Nephron (organoid): ENCODE results near the gene HOXA9.
A peak's percentile ranks its signal among the peaks of the same experiment; 100 is the strongest.

Experiments used
- H3K27ac Mint-ChIP-seq, 3 experiments: 2 replicates each; pipeline ENCODE4 v1.8.0; 2020; ENCODE audit warnings: mixed read lengths in 3 of 3, mild to moderate bottlenecking in 2 of 3, moderate library complexity in 1 of 3
- H3K27me3 Mint-ChIP-seq: 2 replicates; pipeline ENCODE4 v1.8.0; 2021; ENCODE audit warnings: low read depth, mild to moderate bottlenecking, moderate library complexity, mixed read lengths
- H3K36me3 Mint-ChIP-seq: 2 replicates; pipeline ENCODE4 v1.8.0; 2020; ENCODE audit warnings: low read depth, mixed read lengths
- H3K4me1 Mint-ChIP-seq: 2 replicates; pipeline ENCODE4 v1.8.0; 2020; ENCODE audit warnings: mixed read lengths
- H3K4me3 Mint-ChIP-seq, 3 experiments: 2 replicates each; pipeline ENCODE4 v1.8.0; 2020; ENCODE audit warnings: mild to moderate bottlenecking in 3 of 3, mixed read lengths in 3 of 3, moderate library complexity in 2 of 3
- H3K9me3 Mint-ChIP-seq: 2 replicates; pipeline ENCODE4 v1.8.0; 2020; ENCODE audit warnings: mixed read lengths
- TF ChIP-seq, protein P1 (sequence below), 3 experiments: fragments of 200-600 bp; sonication (generic); IDR thresholded peaks; one replicate each; pipeline ENCODE4 v1.5.0; 2021; ENCODE audit warnings: antibody characterized with exemption in 3 of 3; ENCODE audit not compliant: unreplicated experiment in 3 of 3

HOXA9 gene

DNA sequence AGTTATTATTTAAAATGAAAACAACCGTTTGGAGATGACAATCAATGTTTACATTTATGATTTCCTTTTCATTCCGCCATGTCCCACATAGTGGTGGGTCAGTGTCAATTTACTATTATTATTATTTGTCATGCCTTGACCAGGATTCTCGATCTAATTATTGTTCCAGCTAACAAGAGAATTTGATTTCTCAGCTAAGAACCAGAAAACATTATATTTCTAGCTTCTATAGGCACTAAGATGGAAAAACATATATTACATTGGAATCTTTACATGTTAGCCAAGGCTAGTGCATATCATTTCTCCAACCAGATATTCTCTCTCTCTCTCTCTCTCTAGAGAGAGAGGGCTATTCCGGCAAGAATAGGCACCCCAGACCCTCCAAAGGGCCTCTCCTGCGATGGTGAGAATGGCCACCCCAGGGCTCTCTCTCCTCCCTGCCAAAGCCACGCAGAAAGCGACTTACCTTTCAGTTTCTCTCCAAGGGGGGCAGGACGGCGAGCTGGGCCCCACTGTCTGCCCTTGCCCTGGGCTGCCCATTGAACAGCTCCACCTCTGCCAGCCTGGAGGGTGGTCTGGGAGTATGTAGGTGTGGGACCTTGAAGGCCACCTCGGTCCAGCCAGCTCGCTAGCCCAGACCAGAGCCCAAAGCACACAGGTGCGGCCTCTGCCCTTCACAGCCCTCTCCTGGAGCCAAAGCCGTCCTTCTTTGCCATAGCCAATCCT is 15.3 kb downstream of the HOXA9 start:
- Mint-ChIP-seq H3K36me3 (peaks cover 69% of the 10 kb centered on the region), H3K9me3 (no peaks in the 10 kb centered on the region), H3K4me3 (peak overlapping the region; percentile 95 to 98 (median 96)), H3K27me3 (no peaks in the 10 kb centered on the region), H3K4me1 (peaks cover 61% of the 10 kb centered on the region), H3K27ac (peak overlapping the region; percentile 97 to 100 (median 99))
- TF ChIP-seq, protein P1, sequence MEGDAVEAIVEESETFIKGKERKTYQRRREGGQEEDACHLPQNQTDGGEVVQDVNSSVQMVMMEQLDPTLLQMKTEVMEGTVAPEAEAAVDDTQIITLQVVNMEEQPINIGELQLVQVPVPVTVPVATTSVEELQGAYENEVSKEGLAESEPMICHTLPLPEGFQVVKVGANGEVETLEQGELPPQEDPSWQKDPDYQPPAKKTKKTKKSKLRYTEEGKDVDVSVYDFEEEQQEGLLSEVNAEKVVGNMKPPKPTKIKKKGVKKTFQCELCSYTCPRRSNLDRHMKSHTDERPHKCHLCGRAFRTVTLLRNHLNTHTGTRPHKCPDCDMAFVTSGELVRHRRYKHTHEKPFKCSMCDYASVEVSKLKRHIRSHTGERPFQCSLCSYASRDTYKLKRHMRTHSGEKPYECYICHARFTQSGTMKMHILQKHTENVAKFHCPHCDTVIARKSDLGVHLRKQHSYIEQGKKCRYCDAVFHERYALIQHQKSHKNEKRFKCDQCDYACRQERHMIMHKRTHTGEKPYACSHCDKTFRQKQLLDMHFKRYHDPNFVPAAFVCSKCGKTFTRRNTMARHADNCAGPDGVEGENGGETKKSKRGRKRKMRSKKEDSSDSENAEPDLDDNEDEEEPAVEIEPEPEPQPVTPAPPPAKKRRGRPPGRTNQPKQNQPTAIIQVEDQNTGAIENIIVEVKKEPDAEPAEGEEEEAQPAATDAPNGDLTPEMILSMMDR (IDR thresholded peaks at IDR 0.05; ENCODE audit: unreplicated experiment in 3 of 3) = no peak

- no peaks in the 10 kb centered on the region for H3K9me3 Mint-ChIP-seq
- TF ChIP-seq, protein P1 (IDR thresholded peaks at IDR 0.05; ENCODE audit: unreplicated experiment in 3 of 3) = no peak
- H3K27ac Mint-ChIP-seq = peak overlapping the region; percentile 97 to 100 (median 99)
- no peaks in the 10 kb centered on the region for H3K27me3 Mint-ChIP-seq
- peaks cover 60% of the 10 kb centered on the region for H3K4me1 Mint-ChIP-seq
- H3K4me3 Mint-ChIP-seq = peak overlapping the region; percentile 95 to 98 (median 96)
- peaks cover 68% of the 10 kb centered on the region for H3K36me3 Mint-ChIP-seq
Measured at GRCh38 chr7:27148756-27149641, 16.3 kb downstream of the HOXA9 start.

DNA sequence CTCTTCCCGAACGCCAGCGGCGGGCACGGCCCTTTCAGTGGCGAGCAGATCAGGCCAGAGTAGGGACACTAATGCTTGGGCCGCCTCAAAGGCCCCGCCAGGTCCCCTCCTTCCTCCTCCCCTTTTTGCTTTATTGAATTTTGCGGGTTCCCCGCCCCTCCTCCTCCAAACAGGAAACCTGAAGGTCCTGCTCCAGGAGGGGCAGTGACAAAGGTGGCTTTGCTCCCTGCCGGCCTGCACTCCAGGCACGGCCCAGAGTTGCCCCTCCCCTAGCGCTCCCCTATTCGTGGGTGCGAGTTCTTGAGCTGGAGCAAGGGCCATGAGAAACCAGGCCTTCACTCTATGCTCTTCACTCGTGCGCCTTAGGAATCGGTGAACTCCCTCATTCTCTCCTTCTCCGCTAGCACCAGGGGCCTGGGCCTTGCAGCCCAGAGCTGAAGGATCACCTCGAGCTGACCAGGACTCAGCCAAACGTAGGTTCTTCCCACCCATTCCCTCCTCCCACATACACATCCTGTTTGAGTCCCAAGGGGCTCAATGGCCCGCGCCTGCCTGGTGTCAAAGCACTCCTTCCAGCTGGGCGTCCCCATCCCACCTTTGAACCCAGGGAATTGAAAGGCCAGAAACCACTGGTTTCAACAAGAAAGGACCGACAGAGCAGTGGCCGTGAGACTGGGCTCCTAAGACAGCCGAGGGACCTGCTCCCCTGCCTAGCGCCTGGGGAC is 17.1 kb downstream of the HOXA9 start:
- Mint-ChIP-seq H3K4me1 (peaks cover 59% of the 10 kb centered on the region), H3K27ac (peak overlapping the region; percentile 97 to 100 (median 99)), H3K27me3 (no peaks in the 10 kb centered on the region), H3K9me3 (no peaks in the 10 kb centered on the region), H3K4me3 (peak overlapping the region; percentile 95 to 98 (median 96)), H3K36me3 (peaks cover 71% of the 10 kb centered on the region)
- TF ChIP-seq, protein P1 (IDR thresholded peaks at IDR 0.05; ENCODE audit: unreplicated experiment in 3 of 3) = no peak

DNA sequence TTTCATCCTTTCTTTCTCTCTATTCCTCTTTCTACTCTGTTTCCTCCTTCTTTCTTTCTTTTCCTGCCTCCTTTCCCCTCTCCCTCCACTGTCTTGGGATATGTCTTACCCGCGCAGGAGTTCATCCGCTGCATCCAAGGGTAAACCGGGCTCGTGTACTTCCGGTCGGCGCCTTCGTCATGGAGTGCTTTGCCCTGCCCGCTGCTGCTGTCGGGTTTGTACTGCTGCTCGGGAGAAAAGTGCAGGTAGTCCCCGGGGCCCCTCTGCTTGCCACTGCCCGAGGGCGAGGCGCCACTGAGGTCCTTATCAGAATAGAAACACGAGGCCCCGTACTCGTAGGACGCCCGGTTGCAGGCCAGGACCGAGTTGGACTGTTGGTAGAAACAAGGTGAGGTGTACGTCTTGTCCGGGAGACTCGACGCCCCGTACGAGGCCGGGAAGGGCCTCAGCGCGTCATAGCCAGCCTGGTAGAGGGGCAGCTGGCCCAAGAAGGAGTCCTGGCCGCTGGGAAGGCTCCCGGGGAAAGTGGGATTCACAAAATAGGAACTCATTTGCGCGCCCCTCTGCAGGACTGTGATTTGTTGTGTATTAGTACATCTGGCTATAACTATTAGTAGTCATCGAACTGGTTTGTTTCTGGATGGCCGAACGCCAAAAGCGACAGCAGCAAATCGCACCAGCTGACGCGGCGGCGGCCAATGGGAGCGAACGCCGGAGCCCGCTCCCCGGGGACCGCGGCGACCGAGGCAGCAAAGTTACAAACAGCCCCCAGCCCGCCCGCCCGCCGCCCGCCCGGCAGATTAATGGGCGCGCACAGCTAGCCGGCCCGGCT is 17.9 kb downstream of the HOXA9 start, which contains the start of gene HOXA6:
TSS of gene HOXA6 (minus strand) at position 576 of the 832 bp plus-strand sequence. CDS start at position 551, 25 bp downstream.
- peaks cover 3% of the 10 kb centered on the region for H3K27me3 Mint-ChIP-seq
- peaks cover 77% of the 10 kb centered on the region for H3K36me3 Mint-ChIP-seq
- TF ChIP-seq, protein P1 (IDR thresholded peaks at IDR 0.05; ENCODE audit: unreplicated experiment in 3 of 3) = no peak
- peak within 1 kb of the TSS; percentile 97 to 100 (median 99) for H3K27ac Mint-ChIP-seq
- no peaks in the 10 kb centered on the region for H3K9me3 Mint-ChIP-seq
- H3K4me3 Mint-ChIP-seq = peak within 1 kb of the TSS; percentile 95 to 98 (median 96)
- peaks cover 57% of the 10 kb centered on the region for H3K4me1 Mint-ChIP-seq
